NOMO-1 (cell line): ENCODE results near the gene ACOX3.
"Not testable (repeated sequence)": the region's sequence is repeated elsewhere in the genome, so short reads cannot be mapped to it uniquely, and the experiment has no call there.

Experiments
- DNase-seq, 2 experiments: peaks; one replicate each; lab custom pipeline; 2025; ENCODE audit not compliant: unreplicated experiment in 2 of 2; lab: John Stamatoyannopoulos, UW

ACOX3 gene

DNA sequence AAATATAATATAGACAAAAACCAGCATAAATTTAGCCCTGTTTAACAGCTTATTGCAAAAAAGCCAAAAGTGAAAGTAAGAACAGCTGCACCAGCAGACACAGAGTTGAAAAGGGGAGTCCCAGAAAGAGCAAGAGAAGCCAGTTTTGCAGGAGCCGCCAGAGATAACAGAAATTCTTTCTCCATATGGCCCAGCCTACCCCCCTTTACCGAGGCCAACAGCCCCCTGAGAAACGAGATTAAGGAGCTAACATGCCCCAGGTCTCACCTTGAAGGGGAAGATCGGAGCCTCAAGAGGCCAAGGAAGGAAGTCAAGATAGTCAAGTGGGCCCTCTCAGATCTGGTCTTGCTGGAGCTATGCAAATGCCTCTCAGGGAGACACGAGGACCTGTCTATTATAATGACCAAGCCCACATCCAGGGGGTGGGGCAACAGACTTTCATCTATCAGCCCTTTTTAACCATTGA, 4.8 kb downstream of the ACOX3 start:
- DNase-seq = no peak

DNA sequence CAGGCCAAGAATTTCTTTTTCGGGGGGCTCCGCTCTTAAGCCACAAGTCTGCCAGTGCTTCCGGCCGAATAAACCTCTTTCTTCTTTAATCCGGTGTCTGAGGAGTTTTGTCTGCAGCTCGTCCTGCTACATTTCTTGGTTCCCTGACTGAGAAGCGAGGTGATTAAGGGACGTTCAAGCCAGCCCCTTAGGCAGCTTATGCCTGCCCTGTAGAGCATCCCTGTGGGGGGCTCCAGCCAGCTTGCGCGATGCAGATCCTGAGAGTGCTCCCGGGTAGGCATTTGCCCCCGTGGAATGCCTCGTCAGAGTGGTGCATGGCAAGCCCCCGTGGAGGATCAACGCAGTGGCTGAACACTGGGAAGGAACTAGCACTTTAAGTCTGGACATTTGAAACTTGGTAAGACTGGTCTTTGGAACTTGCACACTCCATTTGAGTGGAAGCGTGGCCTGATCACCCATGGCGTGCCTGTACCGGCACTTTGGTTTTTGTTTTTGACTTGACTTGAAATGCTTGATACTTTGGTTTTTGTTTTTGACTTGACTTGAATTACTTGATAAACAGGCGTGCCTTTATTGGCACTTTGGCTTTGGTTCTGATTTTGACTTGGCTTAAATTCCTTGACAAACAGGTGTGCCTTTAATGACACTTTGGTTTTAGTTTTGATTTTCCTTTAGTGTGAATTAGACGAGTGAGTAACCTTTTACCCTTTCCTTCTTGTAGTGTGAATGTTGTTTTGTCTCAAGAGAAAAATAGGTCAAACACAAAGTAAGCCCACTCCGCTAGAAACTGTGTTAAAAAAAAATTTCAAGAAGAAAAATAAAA, 6.1 kb downstream of the ACOX3 start:
- DNase-seq = no peak

DNA sequence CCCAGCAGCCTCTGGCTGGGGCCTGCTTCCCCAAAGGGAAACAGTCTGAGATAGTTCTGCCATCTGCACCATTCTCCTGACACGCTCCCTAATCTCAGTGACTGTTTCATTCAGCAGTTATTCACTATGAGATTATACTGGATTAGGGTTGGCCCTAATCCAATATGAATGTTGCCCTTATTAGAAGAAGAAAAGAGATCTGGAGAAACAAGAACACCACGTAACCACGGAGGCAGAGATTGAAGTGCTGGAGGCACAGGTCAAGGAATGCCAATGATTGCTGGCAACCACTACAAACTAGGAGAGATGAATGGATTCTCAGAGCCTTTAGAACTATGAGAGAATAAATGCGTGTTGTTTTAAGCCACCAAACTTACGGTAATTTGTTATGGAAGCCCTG, 7.4 kb downstream of the ACOX3 start:
- no peak for DNase-seq

DNA sequence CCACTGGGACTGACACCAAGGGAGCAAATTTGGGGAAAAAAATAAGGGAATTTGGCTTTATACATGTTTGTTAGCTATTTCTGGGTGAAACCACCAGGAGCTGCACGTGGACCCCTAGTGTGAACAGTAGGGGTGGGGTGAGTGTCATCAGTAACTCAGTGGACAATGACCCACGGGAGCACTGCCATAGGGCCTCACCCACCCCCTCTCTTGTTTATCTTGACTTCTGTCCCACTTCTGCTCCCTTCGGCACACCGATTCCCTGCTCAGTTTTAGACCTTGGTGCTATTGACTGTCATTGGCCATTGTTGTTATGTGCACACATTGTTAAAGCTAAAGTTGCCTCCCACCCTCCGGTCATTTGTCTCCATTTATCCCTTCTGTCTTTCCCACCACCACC, 9.0 kb downstream of the ACOX3 start:
- no peak for DNase-seq

DNA sequence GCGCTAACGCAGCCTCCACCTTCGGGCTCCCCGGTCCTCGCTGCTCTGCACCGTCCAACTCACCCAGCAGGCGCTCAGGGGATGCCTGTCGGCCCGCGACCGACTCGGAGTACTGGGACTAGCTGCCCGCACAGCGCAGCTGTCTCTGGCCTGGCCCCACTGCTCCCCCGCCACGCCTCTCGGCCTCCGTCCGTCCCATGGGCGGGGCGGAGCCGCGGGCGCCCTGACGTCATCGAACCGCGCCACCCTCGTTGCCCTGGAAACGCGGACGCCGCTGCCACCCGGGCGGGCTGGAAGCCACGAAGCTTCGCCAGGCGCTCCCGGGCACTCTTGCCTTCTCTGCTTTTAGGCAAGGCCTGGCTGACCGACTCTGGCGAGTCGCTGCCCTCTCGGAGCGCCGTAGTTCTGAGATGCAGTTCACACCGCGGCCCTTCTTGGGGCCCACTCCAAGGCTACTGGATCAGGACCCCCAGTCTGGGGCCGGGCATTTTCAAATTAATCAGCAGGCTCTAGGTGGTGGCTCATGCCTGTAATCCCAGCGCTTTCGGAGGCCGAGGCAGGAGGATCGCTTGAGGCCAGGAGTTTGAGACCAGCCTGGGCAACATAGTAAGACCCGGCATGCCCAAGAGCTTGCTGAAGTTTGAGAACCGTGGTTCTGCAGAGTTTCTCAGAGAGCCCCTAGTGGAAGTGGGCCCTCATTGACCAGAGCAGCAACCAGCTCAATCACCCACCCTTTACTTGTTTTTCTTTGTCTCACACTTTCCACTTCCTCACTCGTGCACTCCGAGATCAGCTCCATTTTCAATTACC, 12.0 kb downstream of the ACOX3 start:
- DNase-seq = peak; percentile 60 to 84

DNA sequence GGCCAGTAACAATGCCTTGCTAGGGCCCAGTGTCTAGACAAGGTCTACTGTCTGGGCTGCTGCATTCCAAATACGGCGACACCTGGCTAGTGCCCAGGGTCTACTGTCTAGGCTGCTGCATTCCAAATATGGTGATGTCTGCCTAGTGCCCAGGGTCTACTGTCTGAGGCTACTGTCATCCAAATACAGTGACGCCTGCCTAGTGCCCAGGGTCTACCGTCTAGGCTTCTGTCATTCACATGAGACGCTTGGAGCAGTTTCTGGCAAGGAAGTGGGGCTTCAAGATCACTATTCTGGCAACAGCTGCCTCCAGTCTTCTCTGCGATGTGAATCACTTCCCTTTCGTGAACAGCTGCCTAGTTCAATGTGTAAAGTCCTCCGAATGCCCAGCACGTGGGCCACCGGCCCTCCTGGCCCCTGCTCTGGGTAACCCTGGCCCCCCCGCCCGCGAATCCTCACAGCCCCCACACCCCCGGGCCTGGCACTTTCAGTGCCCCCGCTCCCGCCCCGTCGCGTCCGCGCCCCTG, 12.7 kb downstream of the ACOX3 start:
- peak; percentile 32 to 73 for DNase-seq

DNA sequence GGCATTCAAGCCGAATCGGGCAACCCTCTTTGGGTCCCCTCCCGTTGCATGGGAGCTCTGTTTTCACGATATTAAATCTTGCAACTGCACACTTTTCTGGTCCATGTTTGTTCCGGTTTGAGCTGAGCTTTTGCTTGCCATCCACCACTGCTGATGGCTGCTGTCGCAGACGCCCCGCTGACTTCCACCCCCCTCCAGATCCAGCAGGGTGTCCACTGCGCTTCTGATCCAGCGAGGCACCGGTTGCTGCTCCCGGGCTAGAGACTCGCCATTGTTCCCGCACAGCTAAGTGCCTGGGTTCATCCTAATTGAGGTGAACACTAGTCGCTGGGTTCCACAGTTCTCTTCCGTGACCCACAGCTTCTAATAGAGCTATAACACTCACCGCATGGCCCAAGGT, 13.3 kb downstream of the ACOX3 start:
- no peak for DNase-seq

DNA sequence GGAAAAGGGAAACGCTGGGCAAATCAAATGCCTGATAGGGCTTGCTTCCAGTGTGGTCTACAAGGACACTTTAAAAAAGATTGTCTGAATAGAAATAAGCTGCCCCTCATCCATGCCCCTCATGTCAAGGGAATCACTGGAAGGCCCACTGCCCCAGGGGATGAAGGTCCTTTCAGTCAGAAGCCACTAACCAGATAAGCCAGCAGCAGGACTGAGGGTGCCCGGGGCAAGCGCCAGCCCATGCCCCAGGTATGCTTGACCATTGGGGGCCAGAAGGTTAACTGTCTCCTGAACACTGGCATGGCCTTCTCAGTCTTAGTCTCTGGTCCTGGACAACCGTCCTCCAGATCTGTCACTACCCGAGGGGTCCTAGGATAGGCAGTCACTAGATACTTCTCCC, 17.7 kb downstream of the ACOX3 start:
- DNase-seq = no peak

DNA sequence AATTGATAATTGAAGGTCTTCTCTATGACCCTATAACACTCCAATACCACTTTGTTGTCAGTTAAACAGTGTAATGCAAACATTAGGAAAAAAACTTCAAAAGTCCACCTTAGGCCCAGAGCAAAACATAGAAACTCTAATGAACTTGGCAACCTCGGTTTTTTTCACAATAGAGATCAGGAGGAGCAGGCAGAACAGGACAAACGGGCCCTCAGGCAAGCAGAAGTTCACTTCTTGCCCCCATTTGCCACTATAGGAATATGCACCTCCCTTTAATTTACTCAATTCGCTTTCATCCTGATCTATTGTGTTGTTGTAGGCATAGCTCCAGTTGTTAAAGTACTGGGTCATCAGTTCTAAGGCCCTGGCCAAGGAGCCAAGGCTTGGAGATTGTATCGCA, 18.2 kb downstream of the ACOX3 start:
- no peak for DNase-seq

DNA sequence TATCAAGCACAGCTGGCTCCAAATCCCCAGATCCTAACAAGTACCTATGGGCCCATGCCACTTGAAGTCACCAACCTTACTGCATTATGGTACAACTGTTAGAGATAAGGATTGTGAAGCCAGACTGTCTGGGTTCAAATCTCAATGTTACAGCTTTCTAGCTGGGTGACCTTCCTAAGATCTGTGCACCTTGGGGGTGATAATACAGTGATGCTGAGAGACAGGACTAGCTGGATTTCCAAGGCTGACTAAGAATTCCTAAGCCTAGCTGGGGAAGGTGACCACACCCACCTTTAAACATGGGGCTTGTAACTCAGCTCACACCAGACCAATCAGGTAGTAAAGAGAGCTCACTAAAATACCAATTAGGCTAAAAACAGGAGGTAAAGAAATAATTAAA, 20.4 kb downstream of the ACOX3 start:
- DNase-seq = not testable (repeated sequence)

DNA sequence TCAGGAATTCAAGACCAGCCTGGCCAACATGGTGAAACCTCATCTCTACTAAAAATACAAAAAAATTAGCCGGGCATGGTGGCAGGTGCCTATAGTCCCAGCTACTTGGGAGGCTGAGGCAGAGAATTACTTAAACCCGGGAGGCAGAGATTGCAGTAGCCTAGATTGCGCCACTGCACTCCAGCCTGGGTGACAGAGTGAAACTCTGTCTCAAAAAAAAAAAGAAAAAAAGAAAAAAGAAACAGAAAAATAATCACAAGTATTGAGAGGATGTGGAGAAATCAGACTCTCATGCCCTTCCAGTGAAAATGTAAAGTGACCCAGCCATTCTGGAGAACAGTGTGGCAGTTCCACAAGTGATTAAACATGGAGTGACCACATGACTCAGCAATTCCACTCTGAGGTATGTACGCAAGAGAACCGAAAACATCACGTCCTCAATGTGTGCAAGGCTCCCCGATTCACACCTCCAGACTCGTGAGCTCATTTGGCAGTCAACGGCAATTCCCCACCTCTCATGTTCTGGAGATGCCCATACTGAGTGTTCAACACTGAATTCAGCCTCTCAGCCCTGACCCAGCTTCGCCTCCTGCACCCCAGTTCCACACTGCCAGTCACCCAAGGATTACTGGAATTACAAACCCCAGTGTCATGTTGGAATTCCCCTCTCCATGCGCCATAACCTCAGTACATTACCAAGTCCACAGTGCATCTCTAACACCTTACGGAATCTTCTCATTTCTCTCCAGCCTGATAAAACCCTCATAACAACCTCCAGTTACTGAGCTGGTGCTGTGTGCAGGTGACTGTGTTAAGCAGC, 21.1 kb downstream of the ACOX3 start:
- peak; percentile 18 to 59 for DNase-seq

DNA sequence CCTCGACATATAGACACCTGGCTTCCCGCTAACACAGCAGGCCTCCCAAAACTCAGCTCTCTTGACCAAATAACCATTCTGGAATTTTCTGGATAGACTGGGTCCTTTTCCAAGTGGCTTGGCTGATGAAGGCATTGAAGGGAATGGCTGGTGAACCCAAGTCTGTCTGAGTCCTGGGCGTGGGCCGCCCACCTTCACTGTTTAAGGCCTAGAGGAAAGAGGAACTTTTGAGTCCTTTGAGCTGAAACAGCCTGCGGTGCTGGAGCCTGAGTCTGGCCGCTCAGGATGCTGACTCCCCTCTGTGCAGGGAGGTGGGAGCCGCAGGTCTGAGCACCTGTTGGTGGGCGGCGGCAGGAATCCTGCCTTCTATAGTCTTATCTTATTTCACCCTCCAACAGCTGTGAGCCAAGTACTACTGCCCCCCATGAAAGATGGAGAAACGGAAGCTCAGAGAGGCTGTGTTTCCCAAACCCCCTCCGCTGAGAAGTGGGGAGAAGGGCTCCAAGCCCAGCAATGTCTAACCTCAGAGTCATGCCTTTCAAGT, 23.4 kb downstream of the ACOX3 start:
- no peak for DNase-seq

DNA sequence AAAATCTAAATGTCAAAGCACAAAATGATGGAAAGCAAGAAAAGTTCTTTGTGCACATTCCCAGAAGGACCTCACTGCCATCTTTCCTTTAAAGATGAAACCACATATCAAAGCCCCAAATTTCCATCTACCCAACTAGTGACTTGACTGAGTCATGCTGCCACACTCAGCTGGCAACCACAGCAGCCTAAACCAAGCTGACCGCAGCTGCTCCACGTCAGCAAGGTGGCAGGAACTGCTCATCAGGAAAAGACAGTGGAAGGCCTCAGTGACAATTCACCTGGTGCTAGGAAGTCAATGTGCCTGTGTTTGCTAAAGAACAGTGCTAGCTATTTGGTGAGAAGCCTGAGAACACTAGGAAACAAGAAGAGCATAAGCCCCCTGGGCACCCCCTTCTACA, 26.1 kb downstream of the ACOX3 start:
- no peak for DNase-seq

DNA sequence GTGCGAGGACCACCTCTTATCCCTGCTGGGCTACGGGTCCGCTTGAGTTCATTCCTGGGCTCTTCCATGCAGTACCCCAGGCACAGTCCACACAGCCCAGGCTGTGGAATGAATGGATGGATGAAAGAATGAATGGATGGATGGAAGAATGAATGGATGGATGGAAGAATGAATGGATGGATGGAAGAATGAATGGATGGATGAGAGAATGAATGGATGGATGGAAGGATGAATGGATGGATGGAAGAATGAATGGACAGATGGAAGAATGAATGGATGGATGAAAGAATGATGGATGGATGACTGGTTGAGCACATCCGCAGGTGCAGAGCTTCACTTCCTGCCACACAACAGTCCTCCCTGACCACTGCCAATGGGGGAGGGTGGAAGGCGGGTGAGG, 28.2 kb downstream of the ACOX3 start:
- no peak for DNase-seq

DNA sequence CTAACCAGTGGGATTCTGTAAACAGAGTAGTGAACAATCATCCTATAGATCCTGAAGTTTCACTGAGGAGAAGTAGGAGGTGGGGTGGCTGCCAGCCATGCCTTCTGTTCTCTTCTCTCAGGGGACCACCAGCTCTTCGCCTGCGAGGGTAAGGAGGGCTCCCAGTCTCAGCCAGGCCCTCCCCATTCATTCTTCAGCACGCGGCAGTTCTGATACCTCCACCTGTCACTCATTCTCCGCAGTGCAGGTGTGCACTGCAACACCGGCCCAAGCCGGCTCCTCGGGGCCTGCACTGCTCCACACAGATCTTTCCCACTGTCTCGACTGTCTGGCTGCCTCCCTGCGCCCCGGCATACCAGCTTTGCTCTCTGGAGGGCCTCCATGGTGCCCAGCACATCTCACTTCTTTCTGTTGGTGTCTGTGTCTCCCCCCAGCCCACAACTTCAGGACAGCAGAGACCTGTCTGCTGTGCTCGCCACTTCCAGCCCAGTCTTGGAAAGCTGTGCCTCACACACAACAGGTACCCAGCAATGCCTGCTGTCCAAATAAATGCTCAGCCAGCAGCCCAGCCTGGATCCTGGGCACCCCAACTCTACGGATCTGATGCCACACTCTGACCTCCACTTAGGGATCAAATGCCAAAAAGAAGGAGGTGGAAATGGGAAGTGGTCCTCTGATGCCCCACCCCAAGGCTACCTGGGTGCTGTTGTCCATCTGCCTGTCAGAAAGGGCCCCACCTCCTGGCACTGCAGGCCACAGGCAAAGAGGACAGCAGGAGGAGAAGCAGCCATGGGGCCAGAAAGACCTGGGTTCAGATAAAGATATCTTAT, 29.0 kb downstream of the ACOX3 start:
- no peak for DNase-seq

DNA sequence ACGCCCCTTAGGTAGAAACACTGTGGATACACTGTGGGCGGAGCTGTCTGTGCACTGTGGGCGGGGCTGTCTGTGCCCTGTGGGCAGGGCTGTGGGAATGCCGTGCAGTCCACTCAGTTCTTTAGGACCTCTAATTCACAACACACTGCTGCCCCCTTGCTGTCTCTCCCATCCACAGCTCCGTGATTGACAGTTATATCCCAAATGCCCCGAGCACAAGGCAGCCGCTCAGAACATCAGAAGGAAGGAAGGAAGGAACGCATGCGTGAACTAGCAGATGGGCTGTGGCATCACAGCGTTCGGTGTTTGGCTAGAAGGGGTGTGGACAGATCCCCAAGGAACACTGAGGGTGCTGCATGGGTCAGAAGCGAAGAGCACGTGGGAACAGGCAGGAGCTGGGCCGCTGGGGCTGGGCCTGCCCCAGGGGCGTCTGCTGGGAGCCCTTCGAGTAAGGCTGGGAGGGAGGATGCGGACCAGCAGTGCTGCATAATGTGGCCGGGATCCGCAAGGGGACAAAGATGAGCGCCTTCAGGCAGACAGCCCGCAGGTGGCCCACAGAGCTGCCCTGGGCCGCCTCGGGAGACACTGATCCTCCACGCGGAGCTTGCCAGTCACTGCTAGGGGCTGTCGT, 29.8 kb downstream of the ACOX3 start:
- DNase-seq = no peak

DNA sequence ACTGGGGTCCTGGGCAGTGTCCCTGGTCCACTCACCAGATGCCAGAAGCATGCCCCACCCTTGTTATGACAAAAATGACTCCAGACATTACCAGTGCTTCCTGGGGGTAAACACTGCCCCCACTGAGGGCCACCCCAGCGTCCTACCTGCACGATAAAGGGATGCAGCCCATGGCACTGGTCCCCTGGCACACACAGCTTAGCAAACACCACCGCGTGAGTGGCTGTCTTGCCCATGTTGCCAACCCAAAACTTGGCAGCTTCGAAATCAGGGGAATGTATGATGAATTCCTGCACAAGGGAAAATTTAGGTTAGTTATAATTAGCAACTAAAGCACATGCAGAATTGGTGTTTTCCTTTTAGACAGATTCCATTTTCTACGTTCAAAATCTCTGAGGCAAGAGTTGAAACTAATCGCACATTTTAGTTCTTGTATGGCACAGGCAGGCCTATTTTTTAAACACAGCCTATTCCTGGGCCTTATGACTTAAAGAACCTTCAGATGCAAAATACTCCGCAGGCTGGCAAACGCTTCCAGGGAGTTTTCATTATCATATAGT, 30.4 kb downstream of the ACOX3 start:
- DNase-seq = no peak

DNA sequence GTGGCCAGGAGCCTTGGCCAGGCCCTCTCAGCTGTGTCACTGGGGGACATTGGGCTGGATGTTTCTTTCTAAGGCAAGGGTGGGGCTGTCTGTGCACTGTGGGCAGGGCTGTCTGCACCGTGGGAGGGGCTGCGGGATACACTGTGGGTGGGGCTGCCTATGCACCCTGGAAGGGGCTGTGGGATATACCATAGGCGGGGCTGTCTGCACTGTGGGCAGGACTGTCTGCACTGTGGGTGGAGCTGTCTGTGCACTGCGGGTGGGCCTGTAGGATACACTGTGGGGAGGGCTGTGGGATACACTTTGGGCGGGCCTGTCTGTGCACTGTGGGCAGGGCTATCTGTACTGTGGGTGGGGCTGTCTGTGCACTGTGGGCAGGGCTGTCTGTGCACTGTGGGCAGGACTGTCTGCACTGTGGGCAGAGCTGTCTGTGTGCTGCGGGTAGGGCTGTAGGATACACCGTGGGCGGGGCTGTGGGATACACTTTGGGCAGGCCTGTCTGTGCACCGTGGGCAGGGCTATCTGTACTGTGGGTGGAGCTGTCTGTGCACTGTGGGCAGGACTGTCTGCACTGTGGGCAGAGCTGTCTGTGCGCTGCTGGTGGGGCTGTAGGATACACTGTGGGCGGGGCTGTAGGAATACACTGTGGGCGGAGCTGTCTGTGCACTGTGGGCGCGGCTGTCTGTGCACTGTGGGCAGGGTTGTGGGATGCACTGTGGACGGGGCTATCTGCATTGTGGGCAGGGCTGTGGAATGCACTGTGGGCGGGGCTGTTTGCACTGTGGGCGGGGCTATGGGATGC, 31.1 kb downstream of the ACOX3 start:
- DNase-seq = no peak
